ENCODE data around the gene CECR2.

GRCh38 chr22:17472932-17473331 is 103.7 kb downstream of the CECR2 start:
- TF ChIP-seq POLR2A (IDR thresholded peaks at IDR 0.05) (no peak), CTCF (IDR thresholded peaks at IDR 0.05) (no peak)
